Prostate gland (tissue), 2 donors: ENCODE data around the gene TOP1.

Experiments
- POLR2A ChIP-seq: fragments of 450-650 bp; IDR thresholded peaks from one replicate; pipeline ENCODE4 v1.6.1; 2016; ENCODE audit warnings: antibody characterized with exemption, mild to moderate bottlenecking
- POLR2AphosphoS5 ChIP-seq: sonication (generic); formaldehyde crosslinking; IDR thresholded peaks from one replicate; pipeline ENCODE4 v1.6.1; 2017; ENCODE audit warnings: antibody characterized with exemption
- TF ChIP-seq, protein P1 (sequence below), 4 experiments: fragments of 200-600 bp in 2 of 4; fragments of 450-650 bp in 2 of 4; sonication (generic) in 2 of 4; IDR thresholded peaks; 1 replicate in 3 of 4; 2 replicates in 1 of 4; pipeline ENCODE4 v1.5.1; 2016 to 2019; ENCODE audit warnings: antibody characterized with exemption in 4 of 4, mild to moderate bottlenecking in 2 of 4, moderate library complexity in 2 of 4

DNA sequence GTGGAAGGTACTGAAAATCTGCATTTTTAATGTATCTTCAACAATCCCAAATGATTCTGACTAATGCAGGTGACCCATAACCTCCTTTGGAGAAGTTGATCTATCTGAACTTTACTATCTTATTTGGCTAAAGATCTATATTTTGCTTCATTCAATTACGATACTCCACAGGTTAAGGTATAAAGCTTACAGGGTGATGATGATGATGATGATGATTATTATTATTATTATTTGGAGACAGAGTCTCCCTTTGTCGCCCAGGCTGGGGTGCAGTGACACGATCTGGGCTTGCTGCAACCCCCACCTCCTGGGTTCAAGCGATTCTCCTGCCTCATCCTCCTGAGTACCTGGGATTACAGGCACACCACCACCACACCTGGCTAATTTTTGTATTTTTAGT is 13.1 kb downstream of the TOP1 start:
- TF ChIP-seq, protein P1, sequence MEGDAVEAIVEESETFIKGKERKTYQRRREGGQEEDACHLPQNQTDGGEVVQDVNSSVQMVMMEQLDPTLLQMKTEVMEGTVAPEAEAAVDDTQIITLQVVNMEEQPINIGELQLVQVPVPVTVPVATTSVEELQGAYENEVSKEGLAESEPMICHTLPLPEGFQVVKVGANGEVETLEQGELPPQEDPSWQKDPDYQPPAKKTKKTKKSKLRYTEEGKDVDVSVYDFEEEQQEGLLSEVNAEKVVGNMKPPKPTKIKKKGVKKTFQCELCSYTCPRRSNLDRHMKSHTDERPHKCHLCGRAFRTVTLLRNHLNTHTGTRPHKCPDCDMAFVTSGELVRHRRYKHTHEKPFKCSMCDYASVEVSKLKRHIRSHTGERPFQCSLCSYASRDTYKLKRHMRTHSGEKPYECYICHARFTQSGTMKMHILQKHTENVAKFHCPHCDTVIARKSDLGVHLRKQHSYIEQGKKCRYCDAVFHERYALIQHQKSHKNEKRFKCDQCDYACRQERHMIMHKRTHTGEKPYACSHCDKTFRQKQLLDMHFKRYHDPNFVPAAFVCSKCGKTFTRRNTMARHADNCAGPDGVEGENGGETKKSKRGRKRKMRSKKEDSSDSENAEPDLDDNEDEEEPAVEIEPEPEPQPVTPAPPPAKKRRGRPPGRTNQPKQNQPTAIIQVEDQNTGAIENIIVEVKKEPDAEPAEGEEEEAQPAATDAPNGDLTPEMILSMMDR (IDR thresholded peaks at IDR 0.05), result no peak
- TF ChIP-seq POLR2A (no peak), POLR2AphosphoS5 (no peak)
